Measurements from ENCODE around the gene MMP27.
"Not testable (repeated sequence)": the region's sequence is repeated elsewhere in the genome, so short reads cannot be mapped to it uniquely, and the experiment has no call there.

DNA sequence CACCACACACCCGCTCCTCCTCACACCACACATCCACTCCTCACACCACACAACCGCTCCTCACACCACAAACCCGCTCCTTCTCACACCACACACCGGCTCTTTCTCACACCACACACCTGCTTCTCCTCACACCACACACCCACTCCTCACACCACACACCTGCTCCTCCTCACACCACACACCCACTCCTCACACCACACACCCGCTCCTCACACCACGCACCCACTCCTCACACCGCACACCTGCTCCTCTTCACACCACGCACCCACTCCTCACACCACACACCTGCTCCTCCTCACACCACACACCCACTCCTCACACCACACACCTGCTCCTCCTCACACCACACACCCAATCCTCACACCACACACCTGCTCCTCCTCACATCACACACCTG lies 25.4 kb upstream of the MMP27 start:
- TF ChIP-seq, protein P1, sequence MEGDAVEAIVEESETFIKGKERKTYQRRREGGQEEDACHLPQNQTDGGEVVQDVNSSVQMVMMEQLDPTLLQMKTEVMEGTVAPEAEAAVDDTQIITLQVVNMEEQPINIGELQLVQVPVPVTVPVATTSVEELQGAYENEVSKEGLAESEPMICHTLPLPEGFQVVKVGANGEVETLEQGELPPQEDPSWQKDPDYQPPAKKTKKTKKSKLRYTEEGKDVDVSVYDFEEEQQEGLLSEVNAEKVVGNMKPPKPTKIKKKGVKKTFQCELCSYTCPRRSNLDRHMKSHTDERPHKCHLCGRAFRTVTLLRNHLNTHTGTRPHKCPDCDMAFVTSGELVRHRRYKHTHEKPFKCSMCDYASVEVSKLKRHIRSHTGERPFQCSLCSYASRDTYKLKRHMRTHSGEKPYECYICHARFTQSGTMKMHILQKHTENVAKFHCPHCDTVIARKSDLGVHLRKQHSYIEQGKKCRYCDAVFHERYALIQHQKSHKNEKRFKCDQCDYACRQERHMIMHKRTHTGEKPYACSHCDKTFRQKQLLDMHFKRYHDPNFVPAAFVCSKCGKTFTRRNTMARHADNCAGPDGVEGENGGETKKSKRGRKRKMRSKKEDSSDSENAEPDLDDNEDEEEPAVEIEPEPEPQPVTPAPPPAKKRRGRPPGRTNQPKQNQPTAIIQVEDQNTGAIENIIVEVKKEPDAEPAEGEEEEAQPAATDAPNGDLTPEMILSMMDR (IDR thresholded peaks at IDR 0.05; ENCODE audit: poor library complexity), result not testable (repeated sequence)
- TF ChIP-seq EZH2phosphoT487 (IDR thresholded peaks at IDR 0.05; ENCODE audit: low read depth, severe bottlenecking, unreplicated experiment), result not testable (repeated sequence)
